Measurements from ENCODE around the gene SPRYD3.
"Not testable (repeated sequence)": the region's sequence is repeated elsewhere in the genome, so short reads cannot be mapped to it uniquely, and the experiment has no call there.

The SPRYD3 gene

GRCh38 chr12:53051058-53051880, 27.9 kb downstream of the SPRYD3 start:
- no peak for DNase-seq (ENCODE audit: low read depth)

DNA sequence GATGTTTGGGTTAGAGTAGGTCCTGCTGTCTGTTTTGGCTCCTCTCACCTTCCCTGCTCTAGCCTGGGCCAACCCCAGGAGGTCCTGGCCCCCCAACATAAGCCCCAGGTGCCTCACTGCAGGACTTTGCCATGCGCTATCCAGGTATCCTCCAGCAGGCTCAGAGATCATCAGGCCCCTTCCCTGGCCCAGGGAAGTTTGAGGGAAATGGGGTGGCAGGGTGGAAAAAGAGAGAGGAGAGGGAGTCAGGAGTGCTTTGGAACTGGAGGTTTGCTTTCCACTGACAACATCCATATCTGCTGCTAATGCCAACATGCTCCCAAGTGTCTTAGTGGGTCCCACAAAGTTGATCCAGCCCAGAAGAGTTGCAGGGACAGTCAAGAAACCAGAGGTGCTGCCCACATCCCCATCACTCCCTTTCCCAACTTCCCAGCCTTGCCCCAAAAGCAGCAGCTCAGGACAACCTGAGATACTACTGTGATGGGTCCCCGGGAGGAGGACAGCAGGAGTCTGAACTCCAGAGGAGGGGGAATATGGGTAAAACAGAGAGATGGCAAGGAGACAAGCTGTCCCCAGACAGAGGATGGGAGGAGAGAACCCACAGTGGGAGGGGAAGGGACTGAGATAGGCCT, 28.6 kb downstream of the SPRYD3 start:
- DNase-seq (ENCODE audit: low read depth), result no peak

- DNase-seq (ENCODE audit: low read depth), result no peak
Observed at GRCh38 chr12:53049571-53050318, 29.4 kb downstream of the SPRYD3 start, which contains the start of gene TNS2. Gene TNS2, plus strand, starts transcription at chr12:53050065. Its CDS starts 121 bp downstream, at chr12:53050186.

- no peak for DNase-seq (ENCODE audit: low read depth)
Observed at GRCh38 chr12:53048780-53049401, 30.3 kb downstream of the SPRYD3 start.

GRCh38 chr12:53048033-53048779, 31.0 kb downstream of the SPRYD3 start:
- DNase-seq (ENCODE audit: low read depth), result no peak

DNA sequence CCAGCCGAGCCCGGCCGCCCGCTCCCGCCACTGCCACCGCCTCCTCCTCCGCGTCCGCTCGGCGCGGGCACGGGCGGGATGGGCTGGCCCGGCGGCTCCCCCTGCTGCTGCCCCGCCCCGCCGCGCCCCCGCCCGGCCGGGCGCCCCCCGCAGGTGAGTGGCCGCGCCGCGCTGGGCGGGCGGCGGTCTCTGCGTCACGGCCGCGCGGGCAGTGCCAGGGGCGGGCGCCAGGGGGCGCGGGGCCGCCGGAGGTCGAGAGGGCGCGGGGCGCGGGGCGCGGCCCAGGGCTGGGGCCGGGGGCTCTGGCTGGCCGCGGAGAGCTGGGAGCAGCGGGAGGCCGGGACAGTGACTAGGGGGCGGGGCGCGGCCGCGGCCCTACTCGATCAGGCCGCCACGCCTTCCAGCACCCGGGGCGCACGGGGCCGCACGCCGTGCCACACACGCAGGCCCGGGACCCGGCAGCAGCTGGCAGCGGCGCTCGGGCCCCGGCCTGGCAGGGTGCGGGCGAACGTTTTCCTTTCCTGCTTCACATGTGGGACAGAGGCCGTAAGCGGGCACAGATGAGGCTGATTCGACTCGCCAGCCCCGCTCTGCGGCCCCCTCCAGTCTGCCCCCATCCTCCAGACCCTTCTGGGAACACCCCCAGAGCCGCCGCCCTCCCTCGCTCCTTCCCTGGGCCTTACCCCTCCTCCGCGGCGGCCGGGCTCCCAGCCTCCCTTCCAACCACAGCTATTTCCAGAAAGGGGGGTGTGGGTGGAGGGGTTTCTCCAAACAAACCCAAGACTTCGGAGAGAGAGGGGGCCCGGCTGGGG, 31.8 kb downstream of the SPRYD3 start:
- DNase-seq (ENCODE audit: low read depth), result peak; percentile 49

DNA sequence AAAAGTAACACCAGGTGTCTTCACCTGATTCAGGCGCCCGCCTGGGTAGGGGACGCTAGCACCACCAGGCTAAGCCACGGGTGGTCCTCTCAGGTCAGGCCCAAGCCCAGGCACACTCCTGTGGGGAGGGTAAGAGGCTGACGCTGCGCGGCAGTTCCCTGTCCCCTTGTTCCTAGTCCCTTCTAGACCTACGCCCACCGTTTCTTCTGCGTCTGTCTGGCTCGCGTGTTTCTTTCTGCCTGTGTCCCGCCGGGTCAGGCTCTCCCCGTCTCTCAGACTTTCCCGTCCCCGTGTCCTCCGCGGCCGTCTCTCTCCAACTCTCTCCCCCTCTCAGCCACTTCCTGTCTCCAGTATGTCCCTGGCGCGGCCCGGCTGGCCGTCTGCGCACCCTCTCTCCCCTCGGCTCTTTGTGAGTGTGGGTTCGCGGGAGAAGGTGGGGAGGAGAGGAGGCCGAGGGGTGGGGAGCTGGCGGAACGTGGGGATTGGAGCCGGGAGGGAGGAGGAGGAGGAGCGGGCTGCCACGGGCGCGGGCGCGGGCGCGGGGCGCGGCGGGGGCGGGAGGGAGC, 32.5 kb downstream of the SPRYD3 start:
- peak; percentile 18 for DNase-seq (ENCODE audit: low read depth)

DNA sequence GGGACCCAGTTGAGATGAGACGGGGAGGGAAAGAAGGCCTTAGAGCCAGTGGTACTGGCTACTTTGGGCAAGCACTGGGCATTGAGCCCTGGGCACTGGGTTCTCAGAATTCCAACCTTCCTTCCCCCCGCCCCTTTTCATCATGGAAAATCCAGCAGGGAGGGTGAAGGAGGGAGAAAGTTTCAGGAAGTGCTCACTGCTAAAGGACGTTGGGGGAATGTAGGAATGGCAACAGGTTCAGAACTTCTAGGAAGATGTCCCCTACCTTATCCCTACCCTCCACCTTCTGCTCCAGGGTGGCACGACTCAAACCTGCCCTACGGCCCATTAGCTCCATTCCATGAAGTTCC, 33.5 kb downstream of the SPRYD3 start:
- no peak for DNase-seq (ENCODE audit: low read depth)

- DNase-seq (ENCODE audit: low read depth), result no peak
Observed at GRCh38 chr12:53044896-53045695, 34.1 kb downstream of the SPRYD3 start.

GRCh38 chr12:53044052-53044581, 35.1 kb downstream of the SPRYD3 start:
- no peak for DNase-seq (ENCODE audit: low read depth)

DNA sequence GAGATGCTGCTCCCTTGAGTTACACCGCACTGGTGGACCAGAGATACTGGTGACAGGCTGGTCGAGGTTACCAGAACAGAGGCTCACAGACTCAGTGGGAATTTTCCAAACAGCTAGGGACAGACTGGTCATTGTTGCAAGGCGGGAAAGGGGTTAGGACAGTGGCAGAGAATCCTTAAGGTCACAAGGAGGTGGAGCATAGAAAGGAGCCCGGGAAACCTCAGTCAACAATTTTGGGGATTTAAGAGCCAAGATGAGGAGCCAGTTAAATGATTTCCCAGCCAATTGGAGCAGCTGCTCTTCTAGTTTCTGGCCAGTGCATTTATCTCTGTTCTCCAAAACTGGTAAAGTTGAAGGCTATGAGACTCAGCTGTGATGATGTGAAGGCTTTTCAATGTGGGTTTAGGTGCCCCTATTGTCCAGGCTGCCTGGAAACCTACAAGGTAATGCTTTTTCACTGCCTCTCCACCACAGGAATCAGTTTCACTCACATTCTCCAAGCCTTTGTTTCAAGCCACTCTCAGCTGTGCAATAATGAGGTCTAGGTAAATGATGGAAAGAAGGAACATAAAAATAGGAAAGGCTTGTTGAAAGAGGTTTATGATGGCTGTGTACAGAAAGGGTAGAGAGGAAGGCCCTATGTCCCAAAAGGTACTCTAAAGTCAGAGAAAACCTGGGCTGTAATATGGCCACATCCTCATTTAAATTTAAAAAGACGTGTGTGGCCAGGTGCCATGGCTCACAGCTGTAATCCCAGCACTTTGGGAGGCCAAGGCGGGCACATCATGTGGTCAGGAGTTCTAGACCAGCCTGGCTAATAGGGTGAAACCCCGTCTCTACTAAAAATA, 36.4 kb downstream of the SPRYD3 start:
- no peak for DNase-seq (ENCODE audit: low read depth)

DNA sequence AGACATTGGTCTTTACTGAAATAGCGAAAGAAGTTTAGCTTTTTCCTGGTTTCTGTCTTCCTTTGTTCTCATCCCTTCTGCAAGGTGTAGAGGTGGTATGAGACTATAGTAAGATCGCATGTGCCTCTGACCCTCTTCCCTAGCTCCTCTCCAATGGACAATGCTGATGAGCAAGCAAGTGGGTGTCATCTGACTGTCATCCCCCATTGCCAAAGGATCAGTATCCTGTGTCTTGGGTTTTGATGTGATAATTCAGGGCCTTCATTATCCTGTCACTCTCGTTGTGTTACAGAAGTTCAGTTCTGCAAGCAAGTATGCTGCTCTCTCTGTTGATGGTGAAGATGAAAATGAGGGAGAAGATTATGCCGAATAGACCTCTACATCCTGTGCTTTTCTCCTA, 39.3 kb downstream of the SPRYD3 start:
- DNase-seq (ENCODE audit: low read depth), result no peak

DNA sequence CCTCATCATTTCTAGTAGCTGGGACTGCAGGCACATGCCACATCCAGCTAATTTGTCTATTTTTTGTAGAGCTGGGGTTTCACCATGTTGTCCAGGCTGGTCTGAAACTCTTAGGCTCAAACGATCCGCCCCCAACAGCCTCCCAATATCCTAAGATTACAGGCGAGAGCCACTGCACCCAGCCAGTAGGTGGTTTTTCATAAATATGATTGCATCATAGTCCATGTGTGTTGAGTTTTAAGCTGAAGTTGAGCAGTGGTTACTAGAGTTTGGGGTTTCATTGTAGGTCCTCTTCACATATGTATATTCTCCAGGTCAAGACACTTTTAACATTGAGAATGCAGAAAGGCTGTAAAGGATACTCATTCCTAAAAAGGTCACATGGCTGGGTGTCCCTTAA, 42.4 kb downstream of the SPRYD3 start:
- DNase-seq (ENCODE audit: low read depth), result no peak

DNA sequence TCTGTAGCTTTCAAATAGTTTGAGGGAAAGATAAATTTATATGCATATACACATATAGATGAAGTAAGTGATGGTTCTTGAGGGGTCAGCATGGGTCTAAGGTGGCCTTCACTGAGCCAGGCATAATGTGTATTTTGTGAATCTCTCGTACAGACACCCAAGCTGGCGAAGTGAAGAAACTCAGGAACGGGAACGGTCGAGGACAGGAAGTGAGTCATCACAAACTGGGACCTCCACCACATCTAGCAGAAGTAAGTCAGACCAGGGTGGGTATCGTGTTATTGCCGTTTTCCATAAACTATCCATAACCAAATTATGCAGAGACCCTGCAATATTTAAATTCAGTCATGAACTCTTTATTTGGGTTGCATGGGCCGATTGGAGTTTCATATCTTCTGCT, 44.7 kb downstream of the SPRYD3 start:
- DNase-seq (ENCODE audit: low read depth), result no peak

DNA sequence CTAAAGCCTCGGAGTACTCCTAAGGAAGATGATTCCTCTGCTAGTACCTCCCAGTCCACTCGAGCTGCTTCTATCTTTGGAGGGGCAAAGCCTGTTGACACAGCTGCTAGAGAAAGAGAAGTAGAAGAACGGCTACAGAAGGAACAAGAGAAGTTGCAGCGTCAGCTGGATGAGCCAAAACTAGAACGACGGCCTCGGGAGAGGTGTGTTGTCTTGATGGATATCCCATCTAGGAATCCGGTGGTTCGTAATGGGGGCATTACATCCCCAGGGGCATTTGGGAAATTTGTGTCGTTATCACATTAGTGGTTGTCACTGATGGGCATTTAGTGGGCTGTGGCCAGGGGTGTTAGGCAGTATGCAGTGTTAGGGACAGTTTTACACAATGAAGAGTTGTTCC, 45.4 kb downstream of the SPRYD3 start:
- not testable (repeated sequence) for DNase-seq (ENCODE audit: low read depth)

GRCh38 chr12:53031616-53032015, 47.6 kb downstream of the SPRYD3 start:
- no peak for DNase-seq (ENCODE audit: low read depth)

- not testable (repeated sequence) for DNase-seq (ENCODE audit: low read depth)
Observed at GRCh38 chr12:53027014-53027413, 52.2 kb downstream of the SPRYD3 start.

GRCh38 chr12:53025250-53025649, 53.9 kb downstream of the SPRYD3 start:
- no peak for DNase-seq (ENCODE audit: low read depth)

Measured in activated T-cell treated with anti-CD3 and anti-CD28 coated beads for 24 hours (primary cell).